K562 (cell line): ENCODE data around the gene SEC61A1. TPM values are rescaled to one million over a fixed set of nuclear protein-coding genes. Genes with fewer than 3 reads are reported as not detected.

Source experiments
- ATAC-seq: fragments of 200-7000 bp; cut with Tn5 transposase; 3 replicates; pipeline ENCODE4 v1.9.1; 2020; ENCODE audit warnings: moderate library complexity
- BruUV-seq: library from RNA; stranded (reverse); fragments of 400-500 nt; replicated peaks from 2 replicates; lab custom pipeline; 2021; lab: Mats Ljungman, UMichigan
- CTCF ChIA-PET: fragments of 300-600 bp; formaldehyde crosslinking; extraction: SDS; loops from one replicate; lab custom pipeline; 2021; ENCODE audit warnings: low intra/inter-chr PET ratio; lab: Yijun Ruan, JAX
- POLR2A ChIA-PET: fragments of 300-600, 350-650 bp; sonication (Branson Sonifier 250); formaldehyde crosslinking; extraction: SDS; loops from one replicate; lab custom pipeline; 2021; ENCODE audit warnings: antibody characterized with exemption, inconsistent platforms; lab: Yijun Ruan, JAX
- DNase-seq, 4 experiments: peaks; one replicate each; pipeline versions ENCODE4 v3.0.0 to v3.0.0-alpha.2; 2011 to 2018; ENCODE audit warnings: low spot score in 3 of 4, mixed read lengths in 3 of 4; ENCODE audit errors: extremely low read depth in 1 of 4
- FAIRE-seq: peaks from 2 replicates; lab custom pipeline; 2011; peaks lifted over from hg19 to GRCh38; lab: Jason Lieb, UNC
- H2AFZ ChIP-seq: 2 replicates; pipeline ENCODE4 v1.6.0; 2011; ENCODE audit warnings: low read depth, low read length, control low read depth, inconsistent platforms
- H3K27ac ChIP-seq: fragments of 200-600 bp; 3 replicates; pipeline ENCODE4 v1.8.0; 2011; ENCODE audit warnings: low read depth, mild to moderate bottlenecking, control low read depth, inconsistent platforms, low read length, moderate library complexity, mixed read lengths; ENCODE audit errors: extremely low read depth
- H3K27me3 ChIP-seq, 2 experiments: fragments of 300-600 bp in 1 of 2; 2 replicates in 1 of 2; 3 replicates in 1 of 2; pipeline versions ENCODE4 v1.6.0 to v1.8.0; 2011; ENCODE audit warnings: inconsistent platforms in 2 of 2, low read length in 2 of 2, mild to moderate bottlenecking in 1 of 2, mixed read lengths in 1 of 2, moderate library complexity in 1 of 2; ENCODE audit not compliant: control insufficient read depth in 2 of 2, insufficient read depth in 2 of 2
- H3K36me3 ChIP-seq: fragments of 300-600 bp; 3 replicates; pipeline ENCODE4 v1.8.0; 2011; ENCODE audit warnings: mild to moderate bottlenecking, low read length, inconsistent platforms; ENCODE audit not compliant: control insufficient read depth, insufficient read depth
- H3K4me1 ChIP-seq, 2 experiments: fragments of 200-600 bp in 1 of 2; replicated peaks in 1 of 2; 2 replicates in 1 of 2; 3 replicates in 1 of 2; pipeline versions ENCODE4 v1.5.1 to v1.8.0; 2011; ENCODE audit warnings: inconsistent platforms in 2 of 2, low read length in 2 of 2, mild to moderate bottlenecking in 1 of 2, mixed read lengths in 1 of 2, moderate library complexity in 1 of 2; ENCODE audit not compliant: control insufficient read depth in 2 of 2, insufficient read depth in 2 of 2
- H3K4me2 ChIP-seq: 2 replicates; pipeline ENCODE4 v1.6.1; 2011; ENCODE audit warnings: low read length, control low read depth, inconsistent platforms, mixed read lengths; ENCODE audit not compliant: insufficient read depth
- H3K4me3 ChIP-seq: fragments of 200-600 bp; sonication (generic), shearing (Covaris generic); 2 replicates; pipeline ENCODE4 v1.5.1; 2016; ENCODE audit warnings: control low read depth, inconsistent platforms
- H3K79me2 ChIP-seq: fragments of 200-600 bp; 3 replicates; pipeline ENCODE4 v1.8.0; 2011; ENCODE audit warnings: low read length, inconsistent platforms; ENCODE audit not compliant: control insufficient read depth, insufficient read depth
- H3K9ac ChIP-seq, 2 experiments: 2 replicates each; pipeline versions ENCODE4 v1.6.0 to v1.6.1; 2011; ENCODE audit warnings: low read depth in 2 of 2, low read length in 2 of 2, control low read depth in 1 of 2, inconsistent platforms in 1 of 2, mild to moderate bottlenecking in 1 of 2, mixed read lengths in 1 of 2; ENCODE audit not compliant: insufficient read depth in 1 of 2
- H3K9me1 ChIP-seq: one replicate; pipeline ENCODE4 v1.6.0; 2011; ENCODE audit warnings: inconsistent platforms, mild to moderate bottlenecking, low read length, moderate library complexity; ENCODE audit not compliant: control insufficient read depth, insufficient read depth
- H3K9me3 ChIP-seq: replicated peaks from 2 replicates; pipeline ENCODE4 v1.5.1; 2011; ENCODE audit warnings: low read depth, low read length, inconsistent platforms; ENCODE audit not compliant: control insufficient read depth, insufficient read depth
- H4K20me1 ChIP-seq: replicated peaks from 2 replicates; pipeline ENCODE4 v1.6.1; 2011; ENCODE audit warnings: low read length, inconsistent platforms, mixed read lengths; ENCODE audit not compliant: control insufficient read depth, insufficient read depth
- BDP1 ChIP-seq: IDR thresholded peaks from 3 replicates; pipeline ENCODE4 v1.6.1; 2011; ENCODE audit not compliant: insufficient read length, insufficient read depth
- BRD4 ChIP-seq: fragments of 200-600 bp; sonication (generic); IDR thresholded peaks from 2 replicates; pipeline ENCODE4 v1.6.1; 2017; ENCODE audit warnings: inconsistent platforms
- CBX2 ChIP-seq: fragments of 200-600 bp; sonication (generic); IDR thresholded peaks from one replicate; pipeline ENCODE4 v1.6.1; 2012; ENCODE audit warnings: mild to moderate bottlenecking, low read length, inconsistent platforms; ENCODE audit not compliant: insufficient read depth, poor library complexity, severe bottlenecking
- GATA2 ChIP-seq: sonication (generic); formaldehyde crosslinking; IDR thresholded peaks from 2 replicates; pipeline ENCODE4 v1.4.0; 2020; ENCODE audit warnings: mild to moderate bottlenecking, missing genetic modification reagents
- NCOA1 ChIP-seq: fragments of 450-650 bp; IDR thresholded peaks from 2 replicates; pipeline ENCODE4 v1.6.1; 2016; ENCODE audit warnings: low read depth
- NKRF ChIP-seq: fragments of 450-650 bp; IDR thresholded peaks from 2 replicates; pipeline ENCODE4 v1.6.1; 2016; ENCODE audit warnings: borderline replicate concordance
- POLR2G ChIP-seq: fragments of 200-400 bp; formaldehyde crosslinking; IDR thresholded peaks from 2 replicates; pipeline ENCODE4 v1.6.1; 2017; ENCODE audit warnings: low read depth, mild to moderate bottlenecking, antibody characterized with exemption, low read length, moderate library complexity
- RBM25 ChIP-seq: fragments of 200-400 bp; formaldehyde crosslinking; IDR thresholded peaks from 2 replicates; pipeline ENCODE4 v1.6.1; 2018; ENCODE audit warnings: low read length, low read depth, moderate library complexity; ENCODE audit not compliant: severe bottlenecking
- RUNX1 ChIP-seq: sonication (generic); IDR thresholded peaks from 2 replicates; pipeline ENCODE4 v1.6.1; 2016; ENCODE audit warnings: antibody characterized with exemption, low read depth
- SMARCC2 ChIP-seq: fragments of 450-650 bp; IDR thresholded peaks from 2 replicates; pipeline ENCODE4 v1.6.1; 2017; ENCODE audit warnings: antibody characterized with exemption, moderate library complexity, mild to moderate bottlenecking, low read depth
- SMARCE1 ChIP-seq: fragments of 450-650 bp; IDR thresholded peaks from 2 replicates; pipeline ENCODE4 v1.7.1; 2016; ENCODE audit warnings: mild to moderate bottlenecking
- VEZF1 ChIP-seq: fragments of 200-800 bp; sonication (Bioruptor generic); IDR thresholded peaks from 2 replicates; pipeline ENCODE4 v1.6.1; 2017; ENCODE audit warnings: missing genetic modification characterization, missing compliant biosample characterization
- ZNF197 ChIP-seq: fragments of 200-800 bp; sonication (Bioruptor generic); IDR thresholded peaks from 2 replicates; pipeline ENCODE4 v1.6.1; 2016; ENCODE audit warnings: low read depth, missing genetic modification characterization, missing compliant biosample characterization
- ZNF232 ChIP-seq: sonication (generic); formaldehyde crosslinking; IDR thresholded peaks from 2 replicates; pipeline ENCODE4 v1.8.0; 2022; ENCODE audit warnings: mild to moderate bottlenecking, missing genetic modification reagents
- ZNF395 ChIP-seq: fragments of 200-800 bp; sonication (Bioruptor generic); IDR thresholded peaks from 2 replicates; pipeline ENCODE4 v1.6.1; 2017; ENCODE audit warnings: missing genetic modification characterization, missing compliant biosample characterization
- ZNF408 ChIP-seq: fragments of 250-450 bp; sonication (Bioruptor Pico); IDR thresholded peaks from 2 replicates; pipeline ENCODE4 v1.4.0; 2020; ENCODE audit warnings: low read depth, mild to moderate bottlenecking, moderate library complexity
- ZNF41 ChIP-seq: fragments of 250-450 bp; sonication (Bioruptor Pico); conservative IDR thresholded peaks from 2 replicates; pipeline ENCODE4 v1.4.0; 2020; ENCODE audit warnings: mild to moderate bottlenecking
- WGBS: fragments of 100-300 bp; shearing (Covaris generic); methylation state at CpG from one replicate; pipeline ENCODE4 v1.1.6; 2016; ENCODE audit warnings: low coverage, mixed read lengths; ENCODE audit not compliant: insufficient coverage; ENCODE audit errors: missing lambda C conversion rate; 5-methylcytosine and 5-hydroxymethylcytosine counted together
- in situ Hi-C: fragments of 300-500 bp; cut with MboI; formaldehyde crosslinking; loops from 4 replicates; pipeline ENCODE4 v1.15.0; 2018; ENCODE audit warnings: inconsistent platforms, mixed read lengths
- intact Hi-C: fragments of 100-400 bp; cut with micrococcal nuclease; formaldehyde crosslinking; loops from 2 replicates; pipeline ENCODE4 v1.14.2; 2022
- polyA plus RNA-seq, 8 experiments: library from polyadenylated mRNA; depleted of rRNA in 4 of 8; stranded (reverse) in 5 of 8; unstranded in 3 of 8; fragments of >200 nt; fragmentation: Nextera tagmentation in 2 of 8; fragmentation: Illumina TruSeq in 1 of 8; extraction: Ambion mirVana in 2 of 8; extraction: Trizol in 1 of 8; gene quantifications; 2 replicates each; pipeline versions ENCODE4 v1.2.1 to v1.2.3, GENCODE V29; 2011 to 2014; ENCODE audit warnings: inconsistent platforms in 1 of 8, missing spikeins in 1 of 8
- total RNA-seq, 7 experiments: library from RNA; depleted of rRNA in 6 of 7; stranded (reverse); fragments of >200 nt in 6 of 7; fragmentation: Illumina TruSeq in 2 of 7; extraction: Trizol in 2 of 7; gene quantifications; 2 replicates each; pipeline versions ENCODE4 v1.2.1 to v1.2.3, GENCODE V29; 2011 to 2021; ENCODE audit warnings: low replicate concordance in 1 of 7

Gene SEC61A1
- total and polyA plus RNA-seq, 9 of the 15 experiments (the other 6 are each of a cell fraction or from before 2014, with no cell fraction given) = 1.9 to 140 (median 79.1) TPM

- no peak for FAIRE-seq
- DNase-seq = peak in 1 of 4 experiments; percentile 69
- Histone ChIP-seq H4K20me1 (0 out of 2 replicates have a peak, but pooled peaks cover 11% of the 10 kb centered on the region), H3K79me2 (peaks cover 53% of the 10 kb centered on the region), H2AFZ (peak overlapping the region; percentile 83), H3K9me3 (no peaks in the 10 kb centered on the region), H3K36me3 (peaks cover 47% of the 10 kb centered on the region), H3K27me3 (no peaks in the 10 kb centered on the region; a peak in 1 of 5 replicates), H3K9me1 (no peaks in the 10 kb centered on the region), H3K27ac (peak overlapping the region; percentile 92), H3K4me2 (peak overlapping the region; percentile 95), H3K4me3 (peak overlapping the region; percentile 94), H3K4me1 (peaks cover 0 to 22% of the 10 kb centered on the region in 2 experiments; a peak in 2 of 5 replicates), H3K9ac (peak overlapping the region; percentile 98 to 99)
- intact Hi-C loops (loop anchor here (2.0 kb wide), 1 partner anchor 42 kb away; no protein-coding TSS in a partner anchor), in situ Hi-C loops (no loop called here)
- TSS peak; percentile 63 for BruUV-seq
- CTCF ChIA-PET = interaction anchor here (1.0 kb wide), 1 partner anchor 11 kb away, joined by 3 read pairs; no protein-coding TSS in a partner anchor
- no peak; the same call in 2 of the 3 replicates for ATAC-seq
- 0% methylated on average over 20 of the region's 33 CpGs for WGBS
- POLR2A ChIA-PET = interaction anchor here (0.7 to 2.6 kb wide), 8 partner anchors 11 to 71 kb away, joined by 3 to 14 read pairs (median 5); partner anchors contain the start of gene RUVBL1
- TF ChIP-seq RUNX1 (no peak), ZNF197 (CRISPR knock-in tag) (no peak), ZNF408 (CRISPR knock-in tag) (no peak), BRD4 (peak; percentile 42; the same call in 1 of the 2 replicates), POLR2G (no peak), VEZF1 (CRISPR knock-in tag) (no peak), SMARCC2 (no peak), NKRF (peak; percentile 35; the same call in 1 of the 2 replicates), SMARCE1 (no peak), CBX2 (no peak), ZNF395 (0 out of 2 replicates have a peak, but pooled peaks have one; percentile 20), BDP1 (no peak), ZNF232 (CRISPR knock-in tag) (no peak), RBM25 (no peak), GATA2 (no peak), ZNF41 (no peak), NCOA1 (no peak)
Observed at GRCh38 chr3:128052595-128053351, 536 bp downstream of the SEC61A1 start.
